GM19324 (cell line): ENCODE measurements around the gene LAMA2.
"Not testable (repeated sequence)": the region's sequence is repeated elsewhere in the genome, so short reads cannot be mapped to it uniquely, and the experiment has no call there.

ENCODE experiments used
- ATAC-seq: cut with Tn5 transposase; IDR thresholded peaks from one replicate; pipeline ENCODE4 v1.9.1; 2021; ENCODE audit warnings: mild to moderate bottlenecking, moderate library complexity; ENCODE audit not compliant: unreplicated experiment, low FRiP score

Gene LAMA2

DNA sequence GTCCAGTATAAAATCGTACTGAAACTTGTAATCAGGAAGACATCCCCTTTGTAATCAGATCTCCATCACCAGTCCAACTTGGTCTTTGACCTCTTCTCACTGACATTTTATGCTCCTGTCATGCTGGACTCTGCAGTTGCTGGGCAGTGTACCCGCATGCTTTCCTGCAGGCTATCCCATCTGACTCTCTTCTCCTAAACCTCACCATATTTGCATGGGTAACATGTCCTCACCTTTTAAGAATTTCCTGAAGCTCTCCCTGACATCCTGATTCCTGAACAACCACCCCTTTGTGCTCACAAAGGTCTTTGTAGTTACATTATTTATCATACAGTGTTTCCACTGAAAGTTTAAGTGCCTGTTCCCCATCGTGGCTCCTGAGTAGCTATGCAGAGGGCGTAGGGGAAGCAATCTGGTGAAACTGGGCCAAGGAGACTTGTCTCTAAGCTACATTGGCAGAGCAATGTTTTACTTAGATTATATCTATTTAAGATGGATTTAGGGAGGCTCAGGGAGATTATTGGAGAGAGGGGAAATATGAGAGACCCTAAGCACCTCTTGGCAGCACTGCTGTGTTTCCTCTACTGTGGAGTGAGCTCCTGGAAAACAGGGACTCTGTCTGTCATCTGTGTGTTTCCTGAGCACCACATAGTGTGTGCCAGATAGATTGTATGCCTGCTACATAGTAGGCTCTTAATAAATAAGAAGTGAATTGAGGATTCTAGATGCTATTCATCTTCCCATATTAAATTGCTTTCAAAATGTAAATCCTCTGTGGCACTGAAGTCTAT, 124.0 kb downstream of the LAMA2 start:
- no peak for ATAC-seq

DNA sequence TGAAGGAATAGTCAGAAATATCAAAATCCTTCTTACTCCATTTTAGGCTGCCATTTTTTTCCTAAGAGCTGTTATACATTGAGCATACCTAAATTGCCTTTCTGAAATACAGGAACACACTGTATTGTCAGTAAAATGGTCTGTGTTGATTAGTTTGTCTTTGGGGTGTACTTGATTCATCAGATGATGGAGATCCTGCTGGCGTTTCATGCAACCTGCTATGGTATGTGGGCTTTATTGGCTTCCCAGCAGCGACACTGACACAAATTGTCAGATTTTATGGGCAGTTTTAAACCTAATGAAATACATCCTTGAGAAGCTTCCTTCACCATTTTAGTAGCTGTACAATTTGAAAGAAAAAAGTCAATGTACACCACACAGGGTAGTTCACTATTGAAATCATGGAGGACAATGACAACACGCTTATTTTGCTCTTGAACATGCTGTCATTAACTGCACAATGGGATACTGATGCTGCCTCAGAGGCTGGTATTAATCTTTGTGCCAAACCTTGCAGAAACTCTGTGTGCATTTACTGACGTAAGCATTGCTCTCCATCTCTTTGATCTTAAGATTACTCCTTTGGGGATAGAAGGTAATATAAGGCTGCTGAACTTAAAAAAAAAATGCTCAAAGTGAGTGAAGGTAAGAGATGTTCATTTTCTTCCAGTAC, 124.9 kb downstream of the LAMA2 start:
- ATAC-seq, result no peak

DNA sequence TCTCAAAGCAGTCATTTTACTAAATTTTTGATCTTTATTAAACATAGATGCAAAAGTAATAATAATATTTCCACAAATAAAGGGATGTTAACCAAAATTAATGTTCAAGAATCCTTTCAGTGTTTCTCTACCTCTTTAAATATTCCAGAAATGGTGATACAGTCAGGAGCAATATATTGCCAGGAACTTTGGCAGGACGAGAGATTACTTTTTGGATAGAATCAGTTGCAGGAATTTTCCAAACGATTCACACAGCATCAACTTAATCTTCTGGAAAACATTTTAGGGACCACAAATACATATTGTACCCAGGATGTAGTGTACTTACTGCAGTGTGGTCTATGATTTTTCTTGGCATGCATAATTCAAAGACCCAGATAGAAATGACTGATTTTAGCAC, 125.7 kb downstream of the LAMA2 start:
- ATAC-seq, result no peak

DNA sequence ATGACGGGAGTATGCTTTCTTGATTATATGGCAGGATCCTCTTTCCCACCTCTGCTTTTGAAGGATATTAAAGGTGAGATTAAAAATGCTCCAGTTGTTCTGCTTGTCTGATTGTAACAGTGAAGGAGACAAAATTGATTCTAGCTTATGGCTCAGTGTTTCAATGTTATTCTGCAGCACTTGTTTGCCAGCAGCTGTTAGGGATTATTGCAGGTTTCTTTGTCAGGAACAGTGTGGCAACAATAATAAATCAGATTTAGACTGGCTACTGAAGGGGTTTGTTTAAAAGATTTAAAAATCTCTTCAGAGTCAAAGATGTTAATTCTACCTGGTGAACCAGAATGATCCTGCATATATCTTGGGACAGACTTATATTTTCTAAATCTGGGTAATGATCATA, 126.9 kb downstream of the LAMA2 start:
- ATAC-seq, result no peak

DNA sequence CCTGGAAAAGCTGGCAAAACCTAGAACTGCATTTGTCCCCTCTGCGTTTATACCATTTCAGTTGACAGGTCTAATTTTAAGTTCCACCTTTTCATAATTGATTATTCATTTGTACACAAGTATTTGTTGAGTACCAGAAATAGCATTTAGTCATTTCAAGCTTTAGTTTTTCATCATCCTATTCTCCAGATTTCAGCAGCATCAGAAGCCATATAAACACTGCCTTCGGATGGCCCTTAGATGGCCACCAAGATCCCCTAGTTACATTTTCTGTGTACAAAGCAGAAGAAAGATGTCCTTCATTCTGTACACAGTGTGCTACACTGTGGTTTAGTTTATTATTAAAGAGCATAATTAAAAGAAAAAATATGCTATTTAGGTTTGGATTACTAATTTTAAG, 131.4 kb downstream of the LAMA2 start:
- no peak for ATAC-seq

DNA sequence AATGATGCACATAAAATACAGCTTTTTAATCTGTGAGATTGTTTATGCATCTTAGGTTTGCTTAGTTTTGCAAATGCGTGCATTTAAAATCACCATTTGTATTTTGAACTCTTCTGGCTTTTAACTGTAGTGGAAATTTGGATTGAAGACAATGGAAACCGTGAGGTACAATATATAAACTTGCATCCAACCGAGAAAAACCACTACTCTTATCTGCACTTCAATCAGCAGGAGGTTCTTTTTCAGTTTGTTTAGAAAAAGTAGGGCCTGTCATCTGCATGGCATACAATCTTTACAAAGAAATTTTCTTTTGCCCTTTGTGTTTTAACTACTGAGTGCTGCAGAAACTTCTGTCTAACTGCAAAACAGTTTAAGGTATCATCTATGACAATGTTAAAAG, 132.8 kb downstream of the LAMA2 start:
- ATAC-seq, result no peak

DNA sequence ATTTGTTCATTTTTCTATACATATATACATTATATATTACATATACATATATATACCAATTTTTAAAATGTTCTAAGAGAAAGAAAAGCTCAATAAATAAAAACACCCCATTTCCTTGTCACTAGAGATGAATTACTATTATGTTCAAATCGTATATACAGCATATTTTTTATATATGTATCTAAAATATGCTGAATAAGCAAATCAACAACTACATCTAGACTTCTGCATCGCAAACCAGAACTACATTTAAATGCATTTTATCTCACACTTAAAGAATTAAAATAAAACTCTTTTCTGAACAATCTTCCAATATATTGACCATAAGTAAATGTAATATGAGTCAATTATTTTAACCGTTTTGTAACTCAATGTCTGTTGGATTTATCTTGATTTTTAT, 133.9 kb downstream of the LAMA2 start:
- no peak for ATAC-seq

DNA sequence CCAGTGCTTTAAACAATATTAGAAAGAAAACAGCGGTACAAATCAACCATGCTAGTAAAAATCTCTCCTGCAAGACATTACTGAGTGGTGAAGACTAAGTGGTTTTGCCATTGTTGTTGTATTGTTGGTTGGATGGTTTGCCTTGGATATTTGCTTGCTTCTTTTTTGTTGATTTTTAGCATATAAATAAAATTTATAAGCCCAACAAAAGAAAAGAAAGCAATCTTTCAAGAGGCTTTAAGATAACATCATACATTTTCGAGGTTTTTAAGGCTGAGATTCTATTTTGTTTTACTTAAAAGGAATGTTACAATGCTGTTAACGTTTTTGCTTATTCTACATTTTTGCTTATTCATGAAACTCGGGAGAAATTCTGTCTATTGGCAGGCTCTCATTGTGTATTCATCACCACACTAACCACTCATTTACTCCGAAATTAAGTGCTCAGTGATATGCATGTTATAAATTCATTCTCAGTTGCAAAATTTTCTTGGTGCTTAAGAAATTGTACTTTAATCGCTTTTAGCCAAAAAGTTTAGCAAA, 139.1 kb downstream of the LAMA2 start:
- ATAC-seq, result no peak

DNA sequence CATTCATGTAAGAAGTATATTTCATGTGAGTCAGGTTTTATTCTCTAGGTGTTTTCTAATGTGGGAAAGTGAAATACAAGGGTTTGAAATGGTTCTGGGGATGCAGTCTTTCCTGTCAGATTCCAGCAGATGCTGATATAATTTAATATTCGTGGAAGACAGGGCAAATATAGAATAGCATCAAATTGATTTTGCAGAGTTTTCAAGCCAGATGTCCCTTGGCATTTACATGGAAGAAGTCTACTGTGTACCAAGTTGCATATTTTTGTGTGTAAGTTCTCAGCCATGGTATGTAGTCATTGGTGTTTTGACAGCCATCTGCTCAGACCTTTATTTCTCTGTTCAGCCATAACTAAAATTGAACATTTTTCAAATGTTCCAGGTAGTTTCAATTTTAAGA, 143.7 kb downstream of the LAMA2 start:
- ATAC-seq, result no peak

DNA sequence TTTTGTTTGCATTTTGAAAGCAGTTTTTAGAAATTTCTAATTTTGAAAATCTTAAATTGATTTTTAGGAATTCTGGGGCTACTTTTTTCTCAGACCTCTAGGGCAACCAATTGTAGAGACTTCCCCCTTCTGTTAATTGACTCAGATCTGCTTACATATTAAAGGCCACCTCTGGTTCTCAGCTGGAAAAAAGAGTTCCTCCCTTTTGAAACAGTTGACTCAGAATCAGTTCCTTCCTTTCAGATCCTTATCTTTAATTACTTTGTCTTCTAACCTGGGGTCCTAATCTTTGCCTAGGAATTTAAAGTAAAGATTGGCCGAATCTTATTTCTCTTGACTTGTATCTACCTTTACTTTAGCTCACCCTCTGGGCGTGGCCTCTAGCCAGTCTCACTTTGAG, 146.8 kb downstream of the LAMA2 start:
- no peak for ATAC-seq

DNA sequence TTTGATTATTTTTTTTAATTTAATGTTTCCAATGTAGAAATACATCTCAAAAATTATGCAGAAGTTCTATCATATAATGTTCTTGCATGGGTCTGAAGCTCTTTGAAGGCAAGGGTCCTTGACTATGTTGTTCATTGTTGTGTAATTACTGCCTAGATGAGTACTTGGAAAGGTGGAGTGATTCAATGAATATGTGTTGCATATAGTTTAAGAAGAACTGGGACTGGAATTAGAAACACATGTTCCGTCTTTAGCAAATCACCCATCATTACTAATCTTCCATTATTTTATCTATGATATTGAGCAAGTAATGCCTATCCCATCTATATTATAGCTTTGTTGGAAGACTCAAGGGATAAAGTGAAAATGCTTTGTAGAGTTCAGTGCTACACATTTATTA, 147.3 kb downstream of the LAMA2 start:
- no peak for ATAC-seq

DNA sequence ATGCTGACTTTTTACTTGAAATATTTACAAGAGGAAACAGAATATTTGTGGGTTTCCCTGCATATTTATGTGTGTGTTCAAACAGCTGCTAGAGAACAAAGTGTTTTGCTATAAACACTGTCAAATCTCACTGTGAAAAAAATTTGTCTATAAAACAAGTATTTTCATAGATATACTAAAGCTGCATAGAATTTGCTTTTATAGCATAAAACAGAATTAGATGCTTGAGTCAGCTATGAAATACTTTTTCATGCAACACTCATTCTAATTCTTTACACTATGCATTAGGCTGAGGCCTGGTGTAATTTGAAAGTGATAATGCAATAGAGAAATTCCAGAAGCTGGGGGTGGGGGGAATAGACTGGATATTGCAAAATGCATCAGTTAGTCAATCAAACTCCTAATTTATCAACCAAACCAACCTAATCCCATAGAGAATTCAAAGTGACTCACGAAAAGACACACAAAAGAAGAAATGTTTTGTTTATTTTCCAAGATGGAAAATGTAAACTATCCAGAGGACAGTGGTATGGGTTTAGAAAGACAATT, 148.2 kb downstream of the LAMA2 start:
- ATAC-seq, result no peak

DNA sequence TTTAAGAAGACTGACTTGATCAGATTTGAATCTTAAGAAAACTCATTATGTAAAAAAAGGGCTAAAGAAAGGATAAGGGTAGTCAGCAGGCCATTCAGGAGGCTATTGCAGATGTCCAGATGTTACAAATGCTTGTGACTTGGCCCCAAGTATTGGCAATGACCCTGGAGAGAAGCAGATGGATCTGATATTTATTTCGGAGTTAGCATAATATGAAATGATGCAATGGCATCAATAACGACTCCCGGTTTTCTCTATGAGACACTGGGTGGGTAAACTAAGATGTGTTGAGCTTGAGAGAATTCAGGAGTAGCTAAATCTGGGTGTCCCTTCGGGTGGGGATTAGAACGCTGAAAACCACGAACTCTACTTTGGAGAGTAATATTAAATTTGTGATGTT, 149.7 kb downstream of the LAMA2 start:
- no peak for ATAC-seq

DNA sequence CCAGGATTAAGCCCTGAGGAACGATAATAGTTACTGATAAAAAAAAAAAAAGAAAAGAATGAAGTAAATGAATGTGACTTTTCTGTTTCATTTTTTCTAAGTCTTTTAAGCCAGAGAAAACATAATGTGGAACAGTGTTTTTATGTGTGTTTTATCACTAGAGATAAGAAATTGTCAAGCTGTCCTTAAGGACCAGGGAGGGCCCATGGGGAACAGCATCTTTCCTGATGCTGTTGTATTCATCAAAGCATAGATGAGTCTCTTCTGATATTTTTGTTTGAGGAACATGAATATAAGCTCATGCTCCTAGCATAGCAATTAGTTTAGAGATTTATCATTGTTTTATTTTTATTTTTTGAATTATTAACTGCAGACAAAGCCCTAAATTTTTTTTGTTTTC, 150.2 kb downstream of the LAMA2 start:
- ATAC-seq, result no peak

DNA sequence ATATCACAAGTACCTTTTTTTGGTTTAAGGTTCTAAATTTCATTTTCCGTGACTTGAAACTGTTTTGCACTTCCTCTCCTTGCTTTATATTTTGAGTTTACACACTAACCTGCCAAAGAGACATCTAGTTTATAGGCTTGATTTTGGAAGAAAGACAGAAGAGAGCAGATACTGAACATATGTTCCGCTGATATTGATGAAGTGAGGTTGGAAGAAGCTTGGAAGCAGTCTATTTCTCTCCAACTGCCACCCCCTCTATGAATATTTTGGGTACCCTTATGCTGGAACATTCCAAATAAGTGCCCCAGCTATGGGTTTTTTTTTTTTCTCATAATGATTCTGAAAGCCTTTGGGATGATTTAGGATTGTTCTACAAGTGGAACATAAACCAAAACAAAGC, 150.6 kb downstream of the LAMA2 start:
- ATAC-seq, result no peak

DNA sequence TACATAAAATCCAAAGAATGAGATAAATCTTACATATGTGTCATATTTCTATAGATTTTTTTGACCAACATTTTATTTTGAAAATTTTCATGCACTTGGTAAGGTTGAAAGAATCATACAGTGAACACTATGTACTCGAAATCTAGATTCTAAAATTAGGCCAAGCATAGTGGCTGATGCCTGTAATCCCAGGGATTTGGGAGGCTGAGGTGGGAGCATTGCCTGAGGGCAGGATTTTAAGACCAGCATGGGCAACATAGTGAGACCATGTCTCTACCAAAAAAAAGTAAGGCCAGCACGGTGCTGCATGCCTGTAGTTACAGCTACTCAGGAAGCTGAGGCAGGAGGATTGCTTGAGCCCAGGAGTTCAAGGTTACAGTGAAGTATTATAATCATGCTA, 158.6 kb downstream of the LAMA2 start:
- ATAC-seq, result no peak

DNA sequence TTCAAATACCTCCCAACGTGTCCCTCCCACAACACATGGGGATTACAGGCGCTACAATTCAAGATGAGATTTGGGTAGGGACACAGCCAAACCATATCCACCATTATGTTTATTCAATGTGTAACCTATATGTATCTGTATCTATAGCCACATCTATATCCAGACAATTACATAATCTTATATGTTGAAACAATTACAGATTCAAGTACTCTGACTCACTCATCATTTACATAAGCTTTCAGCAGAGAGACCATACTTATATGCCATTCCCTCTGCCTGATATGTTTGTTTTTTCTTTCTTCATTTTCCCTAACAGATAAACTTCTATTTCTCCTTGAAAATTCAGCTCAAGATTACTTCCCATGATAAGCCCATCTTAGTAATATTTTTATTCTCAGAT, 163.6 kb downstream of the LAMA2 start:
- ATAC-seq, result no peak

DNA sequence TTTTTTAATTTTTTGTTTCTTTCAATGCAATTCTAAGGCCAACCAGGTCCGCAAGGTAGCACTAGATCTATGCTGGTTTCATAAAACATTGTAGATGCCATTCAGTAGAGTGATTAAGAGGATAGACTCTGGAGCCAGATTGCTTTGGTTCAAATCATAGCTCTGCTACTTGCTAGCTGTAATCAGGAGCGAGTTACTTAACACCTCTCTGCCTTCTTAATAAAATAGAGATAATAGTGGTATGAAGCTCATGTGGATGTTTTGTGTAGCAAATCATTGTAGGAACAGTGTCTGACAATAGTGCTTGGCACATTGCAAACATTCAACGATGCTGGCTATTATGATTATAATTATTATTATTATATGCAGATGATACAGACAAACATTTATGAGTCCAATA, 164.9 kb downstream of the LAMA2 start:
- ATAC-seq, result no peak

DNA sequence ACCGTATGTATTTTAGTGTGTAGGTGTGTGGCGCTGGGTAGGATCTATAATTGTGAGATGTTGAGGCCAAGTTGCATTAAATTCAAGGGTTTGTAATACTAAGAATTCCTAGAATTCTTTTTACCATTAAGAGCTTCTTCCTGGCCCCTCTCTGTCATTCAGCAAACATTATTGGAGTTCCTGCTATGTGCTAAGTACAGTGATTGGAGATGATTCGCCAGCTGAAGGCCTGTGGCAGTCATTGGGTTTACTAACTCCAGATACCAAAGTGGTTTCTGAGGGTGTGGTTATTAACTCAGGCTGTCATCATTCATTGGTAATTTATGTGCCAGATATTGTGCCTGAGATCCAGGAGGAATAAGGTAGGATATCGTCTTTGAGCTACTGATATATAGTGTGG, 167.1 kb downstream of the LAMA2 start:
- no peak for ATAC-seq

DNA sequence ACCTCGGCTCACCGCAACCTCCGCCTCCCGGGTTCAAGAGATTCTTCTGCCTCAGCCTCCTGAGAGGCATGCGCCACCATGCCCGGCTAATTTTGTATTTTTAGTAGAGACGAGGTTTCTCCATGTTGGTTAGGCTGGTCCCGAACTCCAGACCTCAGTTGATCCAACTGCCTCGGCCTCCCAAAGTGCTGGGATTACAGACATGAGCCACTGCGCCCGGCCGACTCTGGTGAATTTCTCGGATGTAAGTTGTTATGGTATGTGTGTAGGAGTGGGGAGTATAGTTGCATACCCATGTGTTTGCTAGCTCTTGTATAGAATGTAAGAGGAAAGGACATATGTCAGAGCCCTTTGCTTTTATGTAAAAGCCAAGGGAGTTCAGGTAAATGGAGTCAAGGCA, 170.2 kb downstream of the LAMA2 start:
- not testable (repeated sequence) for ATAC-seq

DNA sequence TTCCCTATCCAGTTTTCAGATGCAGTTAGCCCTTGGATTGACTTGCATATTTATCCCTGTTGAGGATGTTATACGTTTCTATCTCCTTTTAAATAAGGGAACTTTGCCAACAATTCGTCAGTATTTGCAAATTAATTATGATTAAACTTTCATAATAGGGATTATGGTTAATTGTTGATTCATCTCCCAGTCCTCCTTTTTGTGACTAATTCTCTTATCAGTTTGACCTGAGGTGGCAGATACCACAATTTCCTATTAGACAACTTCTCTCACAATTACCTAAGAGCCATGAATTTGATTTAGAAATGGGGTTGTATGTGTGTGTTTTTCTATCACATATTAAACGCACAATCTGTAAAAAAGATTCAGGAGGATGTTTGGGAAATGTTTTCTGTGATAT, 172.9 kb downstream of the LAMA2 start:
- ATAC-seq, result no peak

DNA sequence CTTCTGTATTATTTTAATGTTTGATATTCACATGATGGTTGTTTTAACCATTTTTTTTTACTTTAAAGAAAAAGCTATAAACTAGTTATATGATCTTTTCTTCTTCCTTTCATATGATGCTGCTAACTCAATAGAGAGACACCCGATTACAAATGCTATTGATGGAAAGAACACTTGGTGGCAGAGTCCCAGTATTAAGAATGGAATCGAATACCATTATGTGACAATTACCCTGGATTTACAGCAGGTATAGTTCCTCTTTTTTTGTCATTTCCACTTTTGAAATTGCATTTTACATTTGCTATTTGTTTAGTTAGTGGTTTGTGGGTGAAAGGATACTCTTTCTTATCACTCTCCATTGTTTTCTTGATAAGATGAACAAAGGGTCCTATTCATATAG, 176.7 kb downstream of the LAMA2 start:
- no peak for ATAC-seq
